Spleen (tissue), 7 donors: ENCODE results near the gene DELE1.

Experiments used
- CTCF ChIP-seq, 11 experiments: fragments of 200-600 bp in 7 of 11; fragments of 450-650 bp in 4 of 11; sonication (generic) in 4 of 11; IDR thresholded peaks in 8 of 11; conservative IDR thresholded peaks in 3 of 11; 1 replicate in 7 of 11; 2 replicates in 4 of 11; pipeline versions ENCODE4 v1.4.0 to v1.8.0; 2016 to 2021; ENCODE audit warnings: antibody characterized with exemption in 11 of 11, inconsistent platforms in 4 of 11, mild to moderate bottlenecking in 1 of 11
- POLR2A ChIP-seq, 3 donors: fragments of 450-650 bp; IDR thresholded peaks; one replicate each; pipeline ENCODE4 v1.5.1; 2017; ENCODE audit warnings: antibody characterized with exemption in 3 of 3, mild to moderate bottlenecking in 1 of 3
- donor health status: DM: no; HTN: no; CAD: no; lungs with moderate emphysema.
- donor health status: DM: no; HTN: no; CAD: no.
- donor health status: DM: no; HTN: no; CAD: no.

GRCh38 chr5:141906517-141906916 lies 17.2 kb upstream of the DELE1 start:
- TF ChIP-seq CTCF (IDR thresholded peaks at IDR 0.05 in 8 of 11, conservative IDR thresholded peaks at IDR 0.05 in 3 of 11) (no peak), POLR2A (IDR thresholded peaks at IDR 0.05) (no peak)
